ENCODE results near the gene GPR143. TPM values are rescaled to one million over a fixed set of nuclear protein-coding genes. Genes with fewer than 3 reads are reported as not detected.

Gene GPR143
- total and polyA plus RNA-seq, 4 donors, result 0.33 to 1.4 (median 0.48) TPM

DNA sequence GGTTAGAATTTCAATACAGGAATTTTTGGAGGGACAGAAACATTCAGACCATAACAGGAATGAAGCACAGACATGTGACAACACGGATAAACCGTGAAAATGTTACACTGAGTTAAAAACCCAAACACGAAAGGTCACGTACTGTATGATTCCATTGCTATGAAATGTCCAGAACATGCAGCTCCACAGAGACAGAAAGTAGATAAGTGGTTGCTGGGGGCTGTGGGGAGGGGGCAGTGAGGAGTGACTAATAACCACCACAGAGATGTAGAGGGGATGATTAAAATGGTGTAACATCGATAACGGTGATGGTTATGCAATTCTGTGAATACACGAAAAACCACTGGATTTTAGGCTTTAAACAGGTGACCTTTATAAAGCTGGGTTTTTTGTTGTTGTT is 8.3 kb downstream of the GPR143 start (continued):
- TF ChIP-seq, protein P1, sequence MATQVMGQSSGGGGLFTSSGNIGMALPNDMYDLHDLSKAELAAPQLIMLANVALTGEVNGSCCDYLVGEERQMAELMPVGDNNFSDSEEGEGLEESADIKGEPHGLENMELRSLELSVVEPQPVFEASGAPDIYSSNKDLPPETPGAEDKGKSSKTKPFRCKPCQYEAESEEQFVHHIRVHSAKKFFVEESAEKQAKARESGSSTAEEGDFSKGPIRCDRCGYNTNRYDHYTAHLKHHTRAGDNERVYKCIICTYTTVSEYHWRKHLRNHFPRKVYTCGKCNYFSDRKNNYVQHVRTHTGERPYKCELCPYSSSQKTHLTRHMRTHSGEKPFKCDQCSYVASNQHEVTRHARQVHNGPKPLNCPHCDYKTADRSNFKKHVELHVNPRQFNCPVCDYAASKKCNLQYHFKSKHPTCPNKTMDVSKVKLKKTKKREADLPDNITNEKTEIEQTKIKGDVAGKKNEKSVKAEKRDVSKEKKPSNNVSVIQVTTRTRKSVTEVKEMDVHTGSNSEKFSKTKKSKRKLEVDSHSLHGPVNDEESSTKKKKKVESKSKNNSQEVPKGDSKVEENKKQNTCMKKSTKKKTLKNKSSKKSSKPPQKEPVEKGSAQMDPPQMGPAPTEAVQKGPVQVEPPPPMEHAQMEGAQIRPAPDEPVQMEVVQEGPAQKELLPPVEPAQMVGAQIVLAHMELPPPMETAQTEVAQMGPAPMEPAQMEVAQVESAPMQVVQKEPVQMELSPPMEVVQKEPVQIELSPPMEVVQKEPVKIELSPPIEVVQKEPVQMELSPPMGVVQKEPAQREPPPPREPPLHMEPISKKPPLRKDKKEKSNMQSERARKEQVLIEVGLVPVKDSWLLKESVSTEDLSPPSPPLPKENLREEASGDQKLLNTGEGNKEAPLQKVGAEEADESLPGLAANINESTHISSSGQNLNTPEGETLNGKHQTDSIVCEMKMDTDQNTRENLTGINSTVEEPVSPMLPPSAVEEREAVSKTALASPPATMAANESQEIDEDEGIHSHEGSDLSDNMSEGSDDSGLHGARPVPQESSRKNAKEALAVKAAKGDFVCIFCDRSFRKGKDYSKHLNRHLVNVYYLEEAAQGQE (IDR thresholded peaks at IDR 0.05), result no peak

DNA sequence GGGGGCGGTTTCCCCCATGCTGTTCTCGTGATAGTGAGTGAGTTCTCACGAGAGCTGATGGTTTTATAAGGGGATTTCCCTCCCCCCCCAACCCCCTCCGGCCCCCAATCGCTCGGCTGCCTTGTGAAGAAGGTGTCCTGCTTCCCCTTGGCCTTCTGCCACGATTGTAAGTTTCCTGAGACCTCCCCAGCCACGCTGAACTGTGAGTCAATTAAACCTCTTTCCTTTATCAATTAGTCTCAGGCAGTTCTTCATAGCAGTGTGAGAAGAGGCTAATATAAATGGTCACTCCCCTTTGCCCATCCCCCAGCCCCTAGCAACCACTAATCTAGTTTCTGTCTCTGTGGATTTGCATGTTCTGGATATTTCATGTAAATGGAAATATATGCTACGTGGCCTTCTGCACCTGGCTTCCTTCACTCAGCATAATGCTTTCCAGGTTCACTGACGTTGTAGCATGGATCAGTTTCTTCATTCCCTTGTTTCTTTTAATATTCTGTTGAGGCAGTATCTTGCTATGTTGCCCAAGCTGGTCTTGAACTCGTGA is 16.4 kb downstream of the GPR143 start:
- Histone ChIP-seq H3K9me3 (ENCODE audit: control insufficient read depth in 4 of 4, low read length in 3 of 4) (no peaks in the 10 kb centered on the region), H3K36me3 (ENCODE audit: control insufficient read depth in 4 of 4, insufficient read depth in 3 of 4, low read depth in 1 of 4, low read length in 3 of 4) (no peaks in the 10 kb centered on the region), H3K27me3 (ENCODE audit: control insufficient read depth in 4 of 4, insufficient read depth in 4 of 4, low read length in 3 of 4) (no peaks in the 10 kb centered on the region), H3K4me3 (ENCODE audit: low read depth in 1 of 3, low read length in 3 of 3) (no peak overlapping the region), H3K4me1 (ENCODE audit: control insufficient read depth in 4 of 4, insufficient read depth in 4 of 4, low read length in 3 of 4) (no peaks in the 10 kb centered on the region), H3K27ac (ENCODE audit: low read depth in 1 of 2, low read length in 2 of 2) (no peak overlapping the region), H3K9ac (ENCODE audit: low read depth in 1 of 2, low read length in 2 of 2) (no peak overlapping the region)
- 76% methylated on average over 11 of the region's 11 CpGs for WGBS
- no peak for DNase-seq (ENCODE audit: low spot score)
- TF ChIP-seq, protein P2, sequence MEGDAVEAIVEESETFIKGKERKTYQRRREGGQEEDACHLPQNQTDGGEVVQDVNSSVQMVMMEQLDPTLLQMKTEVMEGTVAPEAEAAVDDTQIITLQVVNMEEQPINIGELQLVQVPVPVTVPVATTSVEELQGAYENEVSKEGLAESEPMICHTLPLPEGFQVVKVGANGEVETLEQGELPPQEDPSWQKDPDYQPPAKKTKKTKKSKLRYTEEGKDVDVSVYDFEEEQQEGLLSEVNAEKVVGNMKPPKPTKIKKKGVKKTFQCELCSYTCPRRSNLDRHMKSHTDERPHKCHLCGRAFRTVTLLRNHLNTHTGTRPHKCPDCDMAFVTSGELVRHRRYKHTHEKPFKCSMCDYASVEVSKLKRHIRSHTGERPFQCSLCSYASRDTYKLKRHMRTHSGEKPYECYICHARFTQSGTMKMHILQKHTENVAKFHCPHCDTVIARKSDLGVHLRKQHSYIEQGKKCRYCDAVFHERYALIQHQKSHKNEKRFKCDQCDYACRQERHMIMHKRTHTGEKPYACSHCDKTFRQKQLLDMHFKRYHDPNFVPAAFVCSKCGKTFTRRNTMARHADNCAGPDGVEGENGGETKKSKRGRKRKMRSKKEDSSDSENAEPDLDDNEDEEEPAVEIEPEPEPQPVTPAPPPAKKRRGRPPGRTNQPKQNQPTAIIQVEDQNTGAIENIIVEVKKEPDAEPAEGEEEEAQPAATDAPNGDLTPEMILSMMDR (IDR thresholded peaks at IDR 0.05; ENCODE audit: low read depth, low read length, missing input control), result no peak
- TF ChIP-seq RXRA (IDR thresholded peaks at IDR 0.05), result no peak

DNA sequence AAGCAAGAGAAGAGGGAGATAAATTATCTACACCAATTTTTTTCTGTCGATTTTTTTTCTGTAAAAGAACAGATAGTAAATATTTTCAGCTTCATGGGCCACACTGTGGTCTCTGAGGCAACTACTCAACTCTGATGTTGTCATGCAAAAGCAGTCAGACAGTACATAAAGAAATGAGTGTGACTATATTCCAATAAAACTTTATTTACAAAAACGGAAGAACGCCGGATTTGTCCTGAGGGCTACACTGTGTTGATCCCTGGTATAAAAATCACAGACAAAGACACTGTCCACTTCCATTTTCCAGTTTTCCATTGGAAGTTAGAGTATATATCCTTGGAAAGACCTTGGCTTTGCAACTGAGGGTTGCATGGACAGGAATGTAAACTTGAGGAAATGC is 18.0 kb downstream of the GPR143 start:
- 92% methylated on average over 4 of the region's 4 CpGs for WGBS
- H3K9me3 ChIP-seq (ENCODE audit: control insufficient read depth in 4 of 4, low read length in 3 of 4), result no peaks in the 10 kb centered on the region
- H3K9ac ChIP-seq (ENCODE audit: low read depth in 1 of 2, low read length in 2 of 2), result no peak overlapping the region
- no peaks in the 10 kb centered on the region for H3K36me3 ChIP-seq (ENCODE audit: control insufficient read depth in 4 of 4, insufficient read depth in 3 of 4, low read depth in 1 of 4, low read length in 3 of 4)
- H3K4me3 ChIP-seq (ENCODE audit: low read depth in 1 of 3, low read length in 3 of 3), result no peak overlapping the region
- no peaks in the 10 kb centered on the region for H3K27me3 ChIP-seq (ENCODE audit: control insufficient read depth in 4 of 4, insufficient read depth in 4 of 4, low read length in 3 of 4)
- no peaks in the 10 kb centered on the region for H3K4me1 ChIP-seq (ENCODE audit: control insufficient read depth in 4 of 4, insufficient read depth in 4 of 4, low read length in 3 of 4)
- no peak for TF ChIP-seq TAF1 (conservative IDR thresholded peaks at IDR 0.05)
- no peak for TF ChIP-seq FOXA2 (IDR thresholded peaks at IDR 0.05)
- TF ChIP-seq JUND (IDR thresholded peaks at IDR 0.05), result no peak
- no peak for TF ChIP-seq SP1 (IDR thresholded peaks at IDR 0.05)
- no peak for TF ChIP-seq YY1 (IDR thresholded peaks at IDR 0.05)
- no peak for TF ChIP-seq NR2F2 (IDR thresholded peaks at IDR 0.05)
- TF ChIP-seq, protein P1 (IDR thresholded peaks at IDR 0.05), result no peak
- TF ChIP-seq EGR1 (IDR thresholded peaks at IDR 0.05; ENCODE audit: low read depth in 2 of 2), result no peak
- no peak for TF ChIP-seq HNF4A (conservative IDR thresholded peaks at IDR 0.05)
- TF ChIP-seq, protein P3, sequence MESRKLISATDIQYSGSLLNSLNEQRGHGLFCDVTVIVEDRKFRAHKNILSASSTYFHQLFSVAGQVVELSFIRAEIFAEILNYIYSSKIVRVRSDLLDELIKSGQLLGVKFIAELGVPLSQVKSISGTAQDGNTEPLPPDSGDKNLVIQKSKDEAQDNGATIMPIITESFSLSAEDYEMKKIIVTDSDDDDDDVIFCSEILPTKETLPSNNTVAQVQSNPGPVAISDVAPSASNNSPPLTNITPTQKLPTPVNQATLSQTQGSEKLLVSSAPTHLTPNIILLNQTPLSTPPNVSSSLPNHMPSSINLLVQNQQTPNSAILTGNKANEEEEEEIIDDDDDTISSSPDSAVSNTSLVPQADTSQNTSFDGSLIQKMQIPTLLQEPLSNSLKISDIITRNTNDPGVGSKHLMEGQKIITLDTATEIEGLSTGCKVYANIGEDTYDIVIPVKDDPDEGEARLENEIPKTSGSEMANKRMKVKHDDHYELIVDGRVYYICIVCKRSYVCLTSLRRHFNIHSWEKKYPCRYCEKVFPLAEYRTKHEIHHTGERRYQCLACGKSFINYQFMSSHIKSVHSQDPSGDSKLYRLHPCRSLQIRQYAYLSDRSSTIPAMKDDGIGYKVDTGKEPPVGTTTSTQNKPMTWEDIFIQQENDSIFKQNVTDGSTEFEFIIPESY (IDR thresholded peaks at IDR 0.05), result no peak
- TF ChIP-seq, protein P2 (IDR thresholded peaks at IDR 0.05; ENCODE audit: low read depth, low read length, missing input control), result no peak
- TF ChIP-seq HNF4G (IDR thresholded peaks at IDR 0.05), result no peak
- TF ChIP-seq, protein P4, sequence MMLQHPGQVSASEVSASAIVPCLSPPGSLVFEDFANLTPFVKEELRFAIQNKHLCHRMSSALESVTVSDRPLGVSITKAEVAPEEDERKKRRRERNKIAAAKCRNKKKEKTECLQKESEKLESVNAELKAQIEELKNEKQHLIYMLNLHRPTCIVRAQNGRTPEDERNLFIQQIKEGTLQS (IDR thresholded peaks at IDR 0.05), result no peak
- TF ChIP-seq GABPA (IDR thresholded peaks at IDR 0.05 in 1 of 2, conservative IDR thresholded peaks at IDR 0.05 in 1 of 2), result no peak
- no peak for TF ChIP-seq RXRA (IDR thresholded peaks at IDR 0.05)
- H3K27ac ChIP-seq (ENCODE audit: low read depth in 1 of 2, low read length in 2 of 2), result no peak overlapping the region
- no peak for DNase-seq (ENCODE audit: low spot score)
